ENCODE results near the gene RAPGEF4. TPM values are rescaled to one million over a fixed set of nuclear protein-coding genes. Genes with fewer than 3 reads are reported as not detected.

The RAPGEF4 gene
- total RNA-seq, 1 experiment from 2014 or later: not detected

- H3K27ac Mint-ChIP-seq (ENCODE audit: low read depth, unreplicated experiment): no peak overlapping the region
- H3K9me3 Mint-ChIP-seq (ENCODE audit: unreplicated experiment): peaks cover 9% of the 10 kb centered on the region
- H3K27me3 Mint-ChIP-seq (ENCODE audit: insufficient read depth, unreplicated experiment): no peaks in the 10 kb centered on the region
- POLR2A ChIA-PET: no interaction called here
- H3K4me3 Mint-ChIP-seq (ENCODE audit: unreplicated experiment): no peak overlapping the region
- no peak for TF ChIP-seq CTCF (IDR thresholded peaks at IDR 0.05; ENCODE audit: unreplicated experiment)
- intact Hi-C loops (cut with micrococcal nuclease): no loop called here
- CTCF ChIA-PET: no interaction called here
- no peak for DNase-seq (ENCODE audit: unreplicated experiment)
- BruUV-seq (replicated peaks): no TSS peak
- H3K36me3 Mint-ChIP-seq (ENCODE audit: insufficient read depth, unreplicated experiment): peaks cover 7% of the 10 kb centered on the region
- no peaks in the 10 kb centered on the region for H3K4me1 Mint-ChIP-seq (ENCODE audit: insufficient read depth, unreplicated experiment)
Observed at GRCh38 chr2:172763079-172763478, 27.4 kb downstream of the RAPGEF4 start.

GRCh38 chr2:172765662-172766061, 30.0 kb downstream of the RAPGEF4 start:
- no peak overlapping the region for H3K4me3 Mint-ChIP-seq (ENCODE audit: unreplicated experiment)
- POLR2A ChIA-PET: interaction anchor here (0.9 kb wide), 1 partner anchor 8 kb away, joined by 5 read pairs; no protein-coding TSS in a partner anchor
- CTCF ChIA-PET: interaction anchor here (0.6 kb wide), 1 partner anchor 19 kb away, joined by 3 read pairs; no protein-coding TSS in a partner anchor
- intact Hi-C loops (cut with micrococcal nuclease): no loop called here
- H3K4me1 Mint-ChIP-seq (ENCODE audit: insufficient read depth, unreplicated experiment): no peaks in the 10 kb centered on the region
- no peak for TF ChIP-seq CTCF (IDR thresholded peaks at IDR 0.05; ENCODE audit: unreplicated experiment)
- no peaks in the 10 kb centered on the region for H3K27me3 Mint-ChIP-seq (ENCODE audit: insufficient read depth, unreplicated experiment)
- H3K27ac Mint-ChIP-seq (ENCODE audit: low read depth, unreplicated experiment): no peak overlapping the region
- H3K9me3 Mint-ChIP-seq (ENCODE audit: unreplicated experiment): no peaks in the 10 kb centered on the region
- BruUV-seq (replicated peaks): no TSS peak
- no peak for DNase-seq (ENCODE audit: unreplicated experiment)
- H3K36me3 Mint-ChIP-seq (ENCODE audit: insufficient read depth, unreplicated experiment): no peaks in the 10 kb centered on the region

- no peak for DNase-seq (ENCODE audit: unreplicated experiment)
- Mint-ChIP-seq H3K27ac (ENCODE audit: low read depth, unreplicated experiment) (no peak overlapping the region), H3K9me3 (ENCODE audit: unreplicated experiment) (no peaks in the 10 kb centered on the region), H3K4me1 (ENCODE audit: insufficient read depth, unreplicated experiment) (no peaks in the 10 kb centered on the region), H3K36me3 (ENCODE audit: insufficient read depth, unreplicated experiment) (no peaks in the 10 kb centered on the region), H3K4me3 (ENCODE audit: unreplicated experiment) (no peak overlapping the region), H3K27me3 (ENCODE audit: insufficient read depth, unreplicated experiment) (peaks cover 3% of the 10 kb centered on the region)
- ChIA-PET CTCF (interaction anchor here (0.7 kb wide), 2 partner anchors 22 to 31 kb away, joined by 3 to 4 read pairs; no protein-coding TSS in a partner anchor), POLR2A (no interaction called here)
- TF ChIP-seq CTCF (IDR thresholded peaks at IDR 0.05; ENCODE audit: unreplicated experiment): no peak
- intact Hi-C loops (cut with micrococcal nuclease): no loop called here
- no TSS peak for BruUV-seq (replicated peaks)
Observed at GRCh38 chr2:172768401-172768800, 32.8 kb downstream of the RAPGEF4 start.

- Mint-ChIP-seq H3K9me3 (ENCODE audit: unreplicated experiment) (no peaks in the 10 kb centered on the region), H3K27ac (ENCODE audit: low read depth, unreplicated experiment) (no peak overlapping the region), H3K36me3 (ENCODE audit: insufficient read depth, unreplicated experiment) (no peaks in the 10 kb centered on the region), H3K4me1 (ENCODE audit: insufficient read depth, unreplicated experiment) (no peaks in the 10 kb centered on the region), H3K27me3 (ENCODE audit: insufficient read depth, unreplicated experiment) (peaks cover 18% of the 10 kb centered on the region), H3K4me3 (ENCODE audit: unreplicated experiment) (no peak overlapping the region)
- no peak for DNase-seq (ENCODE audit: unreplicated experiment)
- intact Hi-C loops (cut with micrococcal nuclease): no loop called here
- ChIA-PET POLR2A (no interaction called here), CTCF (no interaction called here)
- TF ChIP-seq CTCF (IDR thresholded peaks at IDR 0.05; ENCODE audit: unreplicated experiment): no peak
- no TSS peak for BruUV-seq (replicated peaks)
Observed at GRCh38 chr2:172769879-172770278, 34.2 kb downstream of the RAPGEF4 start.

All from MCF 10A (cell line).